Astrocyte of the cerebellum (primary cell): ENCODE data around the gene MYH13.

Experiments
- DNase-seq: peaks from one replicate; pipeline ENCODE4 v3.0.0-alpha.2; 2011; ENCODE audit warnings: low read depth
- H3K4me3 ChIP-seq: 2 replicates; pipeline ENCODE4 v1.5.1; 2011; ENCODE audit warnings: mild to moderate bottlenecking, low read depth, low read length, moderate library complexity
- CTCF ChIP-seq: IDR thresholded peaks from 2 replicates; pipeline ENCODE4 v1.5.1; 2012; ENCODE audit warnings: low read length, low read depth, moderate library complexity, mild to moderate bottlenecking; ENCODE audit errors: missing control alignments
- in situ Hi-C: cut with HindIII; loops from 2 replicates; pipeline ENCODE4 v1.10.0; 2017; ENCODE audit warnings: low sequenced_read_pairs

Gene MYH13

GRCh38 chr17:10325031-10325695 lies 47.6 kb downstream of the MYH13 start:
- in situ Hi-C loops, result no loop called here
- H3K4me3 ChIP-seq, result no peak overlapping the region
- no peak for TF ChIP-seq CTCF
- no peak for DNase-seq

- in situ Hi-C loops, result loop anchor here (25.0 kb wide), 2 partner anchors 88 to 288 kb away; partner anchors contain the start of gene MYH8
- TF ChIP-seq CTCF, result no peak
- H3K4me3 ChIP-seq, result no peak overlapping the region
- no peak for DNase-seq
These were observed 48.8 kb downstream of the MYH13 start for GRCh38 chr17:10323812-10324610.

- DNase-seq, result no peak
- no peak overlapping the region for H3K4me3 ChIP-seq
- no peak for TF ChIP-seq CTCF
- in situ Hi-C loops, result loop anchor here (25.0 kb wide), 2 partner anchors 94 to 294 kb away; partner anchors contain the start of gene MYH8
These were observed 54.3 kb downstream of the MYH13 start for GRCh38 chr17:10318535-10318934.

- TF ChIP-seq CTCF, result no peak
- DNase-seq, result no peak
These were observed 55.3 kb downstream of the MYH13 start for GRCh38 chr17:10317543-10317834.

GRCh38 chr17:10316801-10317542 lies 55.8 kb downstream of the MYH13 start:
- H3K4me3 ChIP-seq, result no peak overlapping the region
- peak; percentile 44 for TF ChIP-seq CTCF
- in situ Hi-C loops, result loop anchor here (25.0 kb wide), 2 partner anchors 95 to 295 kb away; partner anchors contain the start of gene MYH8
- DNase-seq, result no peak

More at GRCh38 chr17:10317543-10317834, 55.3 kb downstream of the MYH13 start:
- in situ Hi-C loops, result loop anchor here (25.0 kb wide), 2 partner anchors 95 to 295 kb away; partner anchors contain the start of gene MYH8
- no peak overlapping the region for H3K4me3 ChIP-seq

GRCh38 chr17:10314329-10314728 lies 58.5 kb downstream of the MYH13 start:
- TF ChIP-seq CTCF, result no peak
- no peak for DNase-seq
- H3K4me3 ChIP-seq, result no peak overlapping the region
- in situ Hi-C loops, result loop anchor here (25.0 kb wide), 2 partner anchors 98 to 298 kb away; partner anchors contain the start of gene MYH8
